Measurements from ENCODE around the gene OR13D1.
"Not testable (repeated sequence)": the region's sequence is repeated elsewhere in the genome, so short reads cannot be mapped to it uniquely, and the experiment has no call there.

The OR13D1 gene

DNA sequence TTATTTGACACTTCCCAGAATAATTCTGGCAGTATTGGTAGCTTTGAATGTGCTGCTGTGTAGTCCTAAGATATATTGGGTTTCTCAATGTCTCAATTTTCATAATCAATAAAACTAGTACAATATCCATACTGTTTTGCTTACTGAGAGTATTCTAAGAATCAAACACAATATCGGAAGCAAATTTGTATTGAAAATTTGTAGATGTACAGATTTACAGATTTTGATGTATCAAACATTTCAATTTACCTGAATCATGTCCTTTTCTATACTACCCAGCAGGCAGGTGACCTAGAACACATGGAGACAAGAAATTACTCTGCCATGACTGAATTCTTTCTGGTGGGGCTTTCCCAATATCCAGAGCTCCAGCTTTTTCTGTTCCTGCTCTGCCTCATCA is at the start of gene OR13D1:
OR13D1 (plus strand) TSS at position 301 of the 400 bp plus-strand sequence; CDS start at position 301, 0 bp downstream.
- no peak for DNase-seq

DNA sequence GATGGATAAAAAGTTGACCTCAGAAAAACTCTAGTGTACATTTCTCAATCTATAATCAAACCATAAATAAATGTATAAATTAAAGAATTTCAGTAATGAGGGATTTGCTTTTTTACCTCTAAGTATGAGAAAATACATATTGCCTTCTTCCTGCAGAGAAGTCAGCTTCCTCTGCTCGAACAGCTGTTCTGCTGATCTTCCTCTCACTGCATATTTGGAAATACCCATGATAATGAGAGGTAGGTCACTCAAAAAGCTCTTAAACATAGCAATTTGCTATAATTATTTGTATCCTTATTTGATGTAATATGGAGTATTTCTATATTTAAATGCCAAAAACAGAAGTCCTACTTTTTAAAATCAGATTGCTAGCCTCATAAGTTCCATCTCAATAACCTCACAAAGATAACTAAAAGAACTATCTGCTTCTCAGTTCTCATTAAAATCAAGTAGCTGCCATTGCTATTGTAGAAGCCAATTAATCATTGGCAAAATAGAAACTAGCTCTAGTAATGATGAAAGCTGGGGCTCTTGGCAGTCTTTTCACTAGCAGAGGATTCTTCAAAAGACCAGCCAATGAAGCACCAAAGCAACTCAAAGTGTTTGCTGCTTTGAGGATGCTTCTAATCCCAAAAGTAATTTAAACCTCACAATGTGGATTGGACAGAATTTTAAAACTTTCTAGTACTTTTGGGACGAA is 35.7 kb upstream of the OR13D1 start:
- DNase-seq = no peak

GRCh38 chr9:104675611-104676010 is 18.7 kb upstream of the OR13D1 start:
- DNase-seq = no peak

GRCh38 chr9:104682642-104683041 is 11.7 kb upstream of the OR13D1 start:
- DNase-seq = peak; percentile 86

DNA sequence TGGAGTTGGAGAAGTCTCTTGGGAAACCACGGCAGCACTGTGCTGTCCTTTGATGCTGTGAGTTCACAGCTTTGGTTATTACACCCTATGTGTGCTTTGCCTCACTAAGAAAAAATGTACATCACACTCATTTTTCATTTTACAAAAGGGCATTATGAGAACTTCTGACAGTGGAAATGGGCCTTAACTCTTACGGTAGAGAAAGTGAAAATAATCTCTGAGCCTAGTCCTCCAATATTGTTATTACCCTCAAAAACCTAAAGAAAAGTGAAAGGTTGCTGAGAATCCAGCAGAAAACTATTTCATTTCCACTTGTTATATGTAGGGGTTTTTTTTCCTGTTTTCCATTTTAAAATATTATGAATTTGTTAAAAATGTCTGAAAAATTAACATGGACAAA is 8.2 kb upstream of the OR13D1 start:
- no peak for DNase-seq

DNA sequence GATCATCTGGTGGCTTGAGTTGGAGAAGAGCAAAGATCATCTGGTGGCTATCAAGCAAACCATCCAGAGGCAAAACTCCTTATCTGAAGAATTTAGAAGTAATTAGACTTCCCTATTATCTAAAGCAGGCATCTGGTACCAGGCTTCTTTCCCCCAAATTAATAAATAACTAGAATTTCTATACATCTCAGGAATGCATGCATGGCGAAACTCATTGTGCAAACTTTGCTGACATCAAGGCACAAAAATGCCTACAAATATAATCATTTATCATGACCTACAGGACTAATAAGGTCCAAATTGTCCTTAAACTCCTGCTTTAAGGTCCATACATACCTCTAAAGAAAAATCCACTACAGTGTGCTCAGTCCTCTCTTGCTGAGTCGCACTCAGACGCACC is 6.0 kb downstream of the OR13D1 start:
- DNase-seq = no peak

- DNase-seq = not testable (repeated sequence)
Observed at GRCh38 chr9:104708737-104709136, 14.4 kb downstream of the OR13D1 start.

GRCh38 chr9:104711604-104712003 is 17.3 kb downstream of the OR13D1 start:
- DNase-seq = no peak

DNA sequence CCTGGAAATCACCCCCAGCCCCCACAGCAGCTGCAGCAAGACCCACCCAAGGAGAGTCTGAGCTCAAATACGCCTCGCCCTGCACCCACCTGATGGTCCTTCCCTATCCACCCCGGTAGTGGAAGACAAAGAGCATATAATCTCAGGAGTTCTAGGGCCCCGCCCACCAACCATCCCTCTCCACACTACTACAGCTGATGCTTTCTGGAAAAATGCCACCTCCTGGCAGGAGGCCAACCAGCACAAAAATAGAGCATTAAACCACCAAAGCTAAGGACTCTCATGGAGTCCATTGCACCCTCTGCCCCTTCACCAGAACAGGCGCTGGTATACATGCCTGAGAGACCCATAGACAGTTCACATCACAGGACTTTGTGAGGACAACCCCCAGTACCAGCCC is 30.7 kb downstream of the OR13D1 start:
- DNase-seq = no peak

GRCh38 chr9:104738452-104738851 is 44.1 kb downstream of the OR13D1 start:
- DNase-seq = no peak

GRCh38 chr9:104740621-104741020 is 46.3 kb downstream of the OR13D1 start:
- DNase-seq = no peak

GRCh38 chr9:104743376-104743985 is 49.2 kb downstream of the OR13D1 start:
- peak; percentile 67 for DNase-seq
